Suppressor macrophage treated with lipopolysaccharide for 4 hours (primary cell): ENCODE data around the gene TRHDE.
"Not testable (repeated sequence)": the region's sequence is repeated elsewhere in the genome, so short reads cannot be mapped to it uniquely, and the experiment has no call there.

ENCODE experiments used
- DNase-seq: peaks from one replicate; pipeline ENCODE4 v3.0.0-alpha.2; 2020

The TRHDE gene

GRCh38 chr12:72673853-72674252 lies 401.7 kb downstream of the TRHDE start:
- peak; percentile 34 for DNase-seq

- DNase-seq = no peak
Measured at GRCh38 chr12:72676556-72676955, 404.4 kb downstream of the TRHDE start.

GRCh38 chr12:72677139-72677538 lies 405.0 kb downstream of the TRHDE start:
- DNase-seq = peak; percentile 17

GRCh38 chr12:72677846-72678245 lies 405.7 kb downstream of the TRHDE start:
- DNase-seq = no peak

GRCh38 chr12:72679147-72679757 lies 407.1 kb downstream of the TRHDE start:
- DNase-seq = no peak

GRCh38 chr12:72681028-72681427 lies 408.9 kb downstream of the TRHDE start:
- DNase-seq = no peak

GRCh38 chr12:72684491-72684890 lies 412.3 kb downstream of the TRHDE start:
- no peak for DNase-seq

GRCh38 chr12:72692338-72692737 lies 420.2 kb downstream of the TRHDE start:
- no peak for DNase-seq

GRCh38 chr12:72694193-72694592 lies 422.0 kb downstream of the TRHDE start:
- DNase-seq = no peak

- DNase-seq = no peak
Measured at GRCh38 chr12:72699362-72699761, 427.2 kb downstream of the TRHDE start.

- not testable (repeated sequence) for DNase-seq
Measured at GRCh38 chr12:72712025-72712424, 439.9 kb downstream of the TRHDE start.

GRCh38 chr12:72716221-72716620 lies 444.1 kb downstream of the TRHDE start:
- DNase-seq = no peak

- DNase-seq = no peak
Measured at GRCh38 chr12:72717036-72717435, 444.9 kb downstream of the TRHDE start.
